NCI-H1092 (cell line): Measurements from ENCODE around the gene ERCC6L.

Experiments
- DNase-seq: peaks from one replicate; lab custom pipeline; 2025; lab: John Stamatoyannopoulos, UW

The ERCC6L gene

DNA sequence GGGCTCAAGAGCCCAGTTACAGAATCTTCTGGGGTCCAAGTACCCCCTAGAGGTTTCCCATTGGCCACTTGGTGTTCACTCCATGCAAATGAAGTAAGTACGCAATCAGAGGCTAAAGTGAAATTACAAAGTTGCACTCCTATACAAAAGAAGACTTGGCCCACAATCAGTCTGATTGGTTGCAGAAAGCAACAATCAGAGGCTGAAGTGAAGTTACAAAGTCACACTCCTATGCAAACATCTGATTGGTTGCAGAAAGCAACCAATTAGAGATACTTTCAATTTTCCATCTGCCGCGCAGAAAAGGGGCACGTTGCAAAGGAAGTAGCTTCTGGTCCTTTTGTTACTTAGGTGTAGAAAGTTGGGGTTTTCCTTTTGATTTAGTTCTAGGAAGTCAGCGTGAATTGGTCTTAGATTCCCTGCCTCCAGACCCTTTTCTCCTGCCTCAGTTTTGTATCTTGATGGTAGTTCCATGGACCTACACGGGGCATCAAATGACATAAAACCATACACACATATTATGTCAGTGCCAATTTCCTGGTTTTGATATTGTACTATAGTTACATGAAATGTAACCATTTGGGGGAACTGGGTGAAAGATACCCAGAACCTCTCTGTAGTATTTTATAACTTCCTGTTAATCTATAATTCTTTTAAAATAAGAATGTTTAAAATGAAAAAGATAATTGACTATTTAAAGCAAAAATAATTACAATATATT lies 69.7 kb downstream of the ERCC6L start:
- DNase-seq = no peak

DNA sequence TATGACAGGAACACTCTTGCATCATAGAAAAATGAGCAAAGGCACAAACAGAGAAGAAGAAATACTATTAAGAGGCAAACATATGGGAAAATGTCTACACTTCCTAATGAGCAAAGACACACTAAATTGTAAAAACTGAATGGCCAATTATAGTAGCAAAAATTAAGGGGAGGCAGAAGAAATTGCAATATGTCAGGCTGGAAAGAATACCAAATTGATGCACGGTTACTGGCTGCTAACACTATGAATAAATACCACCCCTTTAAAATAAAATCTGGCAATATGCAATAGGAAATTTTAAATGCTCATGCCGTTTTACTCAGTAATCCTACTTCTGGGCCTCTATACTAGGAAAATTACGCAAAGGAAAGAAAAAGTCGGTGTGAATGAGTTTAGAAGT lies 73.3 kb downstream of the ERCC6L start:
- no peak for DNase-seq

DNA sequence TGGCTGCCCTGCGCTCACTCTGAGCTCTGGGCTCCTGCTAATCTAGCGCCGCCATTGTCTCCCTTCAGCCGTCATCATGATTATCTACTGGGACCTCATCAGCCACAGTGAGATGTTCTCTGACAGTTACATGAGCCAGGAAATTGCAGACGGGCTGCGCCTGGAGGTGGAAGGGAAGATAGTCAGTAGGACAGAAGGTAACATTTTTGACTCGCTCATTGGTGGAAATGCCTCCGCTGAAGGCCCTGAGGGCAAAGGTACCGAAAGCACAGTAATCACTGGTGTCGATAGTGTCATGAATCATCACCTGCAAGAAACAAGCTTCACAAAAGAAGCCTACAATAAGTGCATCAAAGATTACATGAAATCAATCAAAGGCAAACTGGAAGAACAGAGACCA lies 79.1 kb downstream of the ERCC6L start:
- DNase-seq = no peak

DNA sequence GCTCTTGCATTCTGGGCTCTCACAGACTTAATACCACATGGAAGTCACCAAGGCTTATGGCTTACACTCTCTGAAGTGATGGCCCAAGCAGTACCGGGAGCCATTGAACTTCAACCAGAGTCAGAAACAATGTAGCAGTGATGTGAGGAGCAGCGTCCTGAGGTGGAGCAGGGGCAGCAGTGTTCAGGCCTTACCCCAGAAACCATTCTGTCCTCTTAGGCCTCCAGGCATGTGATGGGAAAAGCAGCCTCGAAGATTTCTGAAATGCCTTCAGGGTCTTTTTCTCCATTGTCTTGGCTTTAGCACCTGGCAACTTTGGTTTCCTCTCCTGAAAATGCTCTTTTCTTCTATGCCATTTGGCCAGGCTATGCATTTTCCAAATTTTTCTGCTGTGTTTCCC lies 80.1 kb downstream of the ERCC6L start:
- no peak for DNase-seq
